ENCODE data around the gene CDADC1. TPM values are rescaled to one million over a fixed set of nuclear protein-coding genes. Genes with fewer than 3 reads are reported as not detected.

The CDADC1 gene
- total RNA-seq, 4 donors from 2014 or later, result 1.1 to 4.0 (median 2.8) TPM

- H3K9me3 ChIP-seq, result no peaks in the 10 kb centered on the region
- H3K27me3 ChIP-seq, result no peaks in the 10 kb centered on the region
- peaks cover 0 to 30% (median 9%) of the 10 kb centered on the region in 3 donors for H3K4me1 ChIP-seq
- peak overlapping the region; percentile 64 to 97 (median 88) for H3K4me3 ChIP-seq
- no peak for TF ChIP-seq CTCF (IDR thresholded peaks at IDR 0.05)
- 23 to 30% methylated on average over 4 of the region's 4 CpGs for WGBS, 2 donors
- peak; percentile 45 for DNase-seq
- intact Hi-C loops (cut with DNase I), result no loop called here
- peak overlapping the region; percentile 85 to 97 (median 94) for H3K27ac ChIP-seq
- peaks cover 0 to 10% (median 0%) of the 10 kb centered on the region in 3 donors for H3K36me3 ChIP-seq
These were observed 679 bp upstream of the CDADC1 start for GRCh38 chr13:49246850-49247642.

GRCh38 chr13:49248622-49249002 lies 887 bp downstream of the CDADC1 start:
- DNase-seq, result no peak
- TF ChIP-seq POLR2A (IDR thresholded peaks at IDR 0.05) (no peak), CTCF (IDR thresholded peaks at IDR 0.05) (no peak)
- 8 to 9% methylated on average over 6 of the region's 6 CpGs for WGBS, 2 donors
- intact Hi-C loops (cut with DNase I), result no loop called here
- Histone ChIP-seq H3K27me3 (no peaks in the 10 kb centered on the region), H3K36me3 (peaks cover 0 to 14% (median 0%) of the 10 kb centered on the region in 3 donors), H3K4me3 (peak overlapping the region; percentile 64 to 97 (median 88)), H3K27ac (peak overlapping the region; percentile 85 to 97 (median 94)), H3K9me3 (no peaks in the 10 kb centered on the region), H3K4me1 (peaks cover 0 to 30% (median 9%) of the 10 kb centered on the region in 3 donors)

- intact Hi-C loops (cut with DNase I), result no loop called here
- DNase-seq, result no peak
- H3K4me3 ChIP-seq, result no peak overlapping the region
- H3K36me3 ChIP-seq, result peaks cover 0 to 41% (median 3%) of the 10 kb centered on the region in 3 donors
- peaks cover 0 to 30% (median 9%) of the 10 kb centered on the region in 3 donors for H3K4me1 ChIP-seq
- no peaks in the 10 kb centered on the region for H3K27me3 ChIP-seq
- TF ChIP-seq CTCF (IDR thresholded peaks at IDR 0.05) (no peak), POLR2A (IDR thresholded peaks at IDR 0.05) (no peak)
- H3K27ac ChIP-seq, result no peak overlapping the region
- H3K9me3 ChIP-seq, result no peaks in the 10 kb centered on the region
- WGBS, 2 donors, result 71 to 77% methylated on average over 5 of the region's 5 CpGs
These were observed 3.6 kb downstream of the CDADC1 start for GRCh38 chr13:49251326-49251725.

GRCh38 chr13:49253310-49253709 lies 5.6 kb downstream of the CDADC1 start:
- Histone ChIP-seq H3K4me1 (peaks cover 4 to 31% (median 7%) of the 10 kb centered on the region in 3 donors), H3K27me3 (no peaks in the 10 kb centered on the region), H3K4me3 (no peak overlapping the region), H3K36me3 (peaks cover 0 to 57% (median 6%) of the 10 kb centered on the region in 3 donors), H3K27ac (no peak overlapping the region), H3K9me3 (no peaks in the 10 kb centered on the region)
- intact Hi-C loops (cut with DNase I), result no loop called here
- TF ChIP-seq POLR2A (IDR thresholded peaks at IDR 0.05) (no peak), CTCF (IDR thresholded peaks at IDR 0.05) (no peak)
- no peak for DNase-seq
- 94 to 100% methylated on average over 1 of the region's 1 CpG for WGBS, 2 donors

- H3K4me1 ChIP-seq, result peaks cover 1 to 24% (median 4%) of the 10 kb centered on the region in 3 donors
- no peak overlapping the region for H3K4me3 ChIP-seq
- TF ChIP-seq POLR2A (IDR thresholded peaks at IDR 0.05) (no peak), CTCF (IDR thresholded peaks at IDR 0.05) (no peak)
- H3K27ac ChIP-seq, result no peak overlapping the region
- intact Hi-C loops (cut with DNase I), result no loop called here
- H3K36me3 ChIP-seq, result peaks cover 0 to 64% (median 6%) of the 10 kb centered on the region in 3 donors
- DNase-seq, result no peak
- 39 to 45% methylated on average over 1 of the region's 1 CpG for WGBS, 2 donors
- H3K27me3 ChIP-seq, result no peaks in the 10 kb centered on the region
- no peaks in the 10 kb centered on the region for H3K9me3 ChIP-seq
These were observed 6.3 kb downstream of the CDADC1 start for GRCh38 chr13:49254007-49254406.

Measured in esophagus squamous epithelium (tissue), 5 donors.